ENCODE measurements around the gene FOCAD.

The FOCAD gene

DNA sequence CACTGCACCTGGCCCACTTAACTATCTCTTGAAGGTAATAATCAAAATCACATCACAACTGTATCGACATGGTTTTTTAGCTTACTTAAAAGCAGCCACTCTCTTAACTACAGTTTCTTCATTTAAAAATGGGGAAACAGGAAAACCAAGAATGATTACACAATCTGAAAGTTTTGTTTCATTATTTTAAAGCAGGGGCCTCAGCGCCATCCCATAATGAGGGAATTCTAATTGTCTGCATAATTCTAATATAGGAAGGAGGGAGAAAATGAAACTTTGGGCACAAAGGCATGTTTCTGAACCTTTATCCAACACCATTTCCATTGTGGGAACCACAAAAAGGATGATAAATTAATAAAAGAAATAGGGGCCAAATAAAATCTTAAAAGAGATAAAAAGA is 339.8 kb downstream of the FOCAD start:
- DNase-seq = no peak

- DNase-seq = no peak
Measured at GRCh38 chr9:21027295-21027694, 343.2 kb downstream of the FOCAD start.

- no peak for DNase-seq
Measured at GRCh38 chr9:21028466-21028865, 344.4 kb downstream of the FOCAD start.

DNA sequence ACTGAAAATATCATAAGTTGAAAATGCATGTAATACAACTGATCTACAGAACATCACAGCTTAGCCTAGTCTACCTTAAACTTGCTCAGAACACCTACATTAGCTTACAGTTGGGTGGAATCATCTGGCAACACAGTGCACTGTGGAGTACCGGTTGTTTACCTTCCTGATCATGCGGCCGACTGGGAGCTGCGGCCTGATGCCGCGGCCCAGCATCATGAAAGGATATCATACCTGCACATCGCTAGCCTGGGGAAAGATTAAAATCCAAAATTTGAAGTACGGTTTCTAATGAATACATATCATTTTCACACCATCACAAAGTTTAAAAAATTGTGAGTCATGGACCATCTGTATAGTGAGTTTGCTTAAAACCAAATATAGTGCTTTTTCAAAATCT is 345.6 kb downstream of the FOCAD start:
- DNase-seq = no peak

DNA sequence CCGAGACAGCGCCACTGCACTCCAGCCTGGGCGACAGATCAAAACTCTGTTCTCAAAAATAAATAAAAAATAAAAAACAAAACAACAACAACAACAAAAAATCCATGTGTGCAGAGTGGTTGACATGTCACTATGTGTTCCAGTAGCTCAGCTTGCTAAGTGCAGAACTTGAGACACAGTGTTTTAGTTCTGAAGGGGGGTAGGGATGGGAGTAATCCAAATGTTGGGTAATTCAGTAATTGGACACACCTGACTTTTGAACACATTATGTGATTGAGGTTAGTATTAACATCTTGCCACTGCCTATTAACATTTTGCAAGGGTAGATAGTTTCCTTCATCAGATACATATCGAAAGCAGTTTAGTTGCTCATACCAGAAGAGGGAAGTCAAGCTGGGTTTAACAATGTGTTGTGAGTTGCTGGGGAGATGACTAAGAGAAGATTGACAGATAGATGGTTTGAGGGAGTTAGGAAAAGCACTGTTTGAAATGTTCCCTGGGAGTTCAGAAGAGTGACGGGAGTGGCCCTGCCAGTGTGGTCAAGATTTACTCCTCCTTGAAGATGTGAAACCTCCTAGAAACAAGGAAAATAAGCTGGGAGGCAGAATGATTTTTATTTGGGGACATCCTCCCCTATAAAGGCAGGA is 346.5 kb downstream of the FOCAD start:
- no peak for DNase-seq

GRCh38 chr9:21031091-21031807 is 347.2 kb downstream of the FOCAD start, which contains the start of gene HACD4:
Gene HACD4 (minus strand): TSS chr9:21031640. CDS start chr9:21031590, 50 bp downstream.
- no peak for DNase-seq

- no peak for DNase-seq
Measured at GRCh38 chr9:21031808-21032183, 347.7 kb downstream of the FOCAD start.

DNA sequence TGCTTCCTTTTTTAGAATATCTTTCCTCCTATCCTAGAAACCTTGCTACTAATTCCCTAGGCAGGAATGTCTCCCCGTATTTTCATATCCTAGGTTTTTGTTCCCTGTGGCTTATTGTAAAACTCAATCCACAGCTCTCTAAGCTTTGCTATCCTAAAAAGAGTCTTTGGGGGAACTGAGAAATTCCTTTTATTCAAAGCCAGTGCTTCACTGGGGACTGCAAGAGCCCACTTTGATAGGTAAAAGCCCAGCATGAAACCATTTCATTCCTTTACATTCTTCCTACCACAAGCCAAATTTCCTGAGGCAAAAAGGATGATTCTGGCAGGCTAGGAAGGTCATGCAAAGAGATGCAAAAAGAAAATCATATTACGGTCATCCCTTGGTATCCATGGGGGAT is 353.2 kb downstream of the FOCAD start:
- DNase-seq = no peak

DNA sequence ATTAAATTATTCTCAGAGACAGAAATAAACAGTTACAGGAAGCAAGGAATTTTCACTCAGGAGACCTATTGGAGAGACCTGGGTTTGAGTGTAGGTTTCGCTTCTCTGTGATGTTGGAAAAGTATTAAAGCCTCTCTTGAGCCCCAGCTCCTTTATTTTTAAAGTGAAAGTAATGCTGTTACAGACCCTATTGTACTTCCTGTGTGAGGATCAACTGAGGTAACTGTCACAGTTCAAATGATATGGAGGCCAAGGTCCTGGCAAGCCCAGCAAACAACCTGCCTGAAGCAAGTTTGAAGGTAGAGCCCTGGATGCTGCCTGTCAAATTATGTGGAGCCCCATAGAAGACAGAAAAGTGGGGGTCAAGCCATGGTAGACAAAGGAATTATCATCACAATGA is 355.2 kb downstream of the FOCAD start:
- no peak for DNase-seq

GRCh38 chr9:21042466-21042865 is 358.4 kb downstream of the FOCAD start:
- no peak for DNase-seq

- no peak for DNase-seq
Measured at GRCh38 chr9:21043841-21044240, 359.8 kb downstream of the FOCAD start.
